Transverse colon (tissue), 4 donors: Measurements from ENCODE around the gene NRG2.

Experiments
- CTCF ChIP-seq, 5 experiments: fragments of 200-600 bp in 3 of 5; fragments of 450-650 bp in 2 of 5; sonication (generic) in 3 of 5; IDR thresholded peaks; 1 replicate in 2 of 5; 2 replicates in 3 of 5; pipeline ENCODE4 v1.5.1; 2016 to 2017; ENCODE audit warnings: antibody characterized with exemption in 5 of 5, inconsistent platforms in 3 of 5, mild to moderate bottlenecking in 2 of 5, moderate library complexity in 1 of 5
- POLR2A ChIP-seq: fragments of 450-650 bp; IDR thresholded peaks from one replicate; pipeline ENCODE4 v1.6.1; 2016; ENCODE audit warnings: antibody characterized with exemption, mild to moderate bottlenecking, moderate library complexity
- POLR2AphosphoS5 ChIP-seq, 3 donors: sonication (generic); formaldehyde crosslinking; IDR thresholded peaks; one replicate each; pipeline ENCODE4 v1.6.1; 2016; ENCODE audit warnings: antibody characterized with exemption in 3 of 3

- TF ChIP-seq CTCF (IDR thresholded peaks at IDR 0.05): no peak
- TF ChIP-seq POLR2AphosphoS5 (IDR thresholded peaks at IDR 0.05): no peak
- TF ChIP-seq POLR2A: no peak
Measured at GRCh38 chr5:139951983-139952382, 91.1 kb downstream of the NRG2 start.
